HG03342 (cell line): Measurements from ENCODE around the gene TCP10L.
"Not testable (repeated sequence)": the region's sequence is repeated elsewhere in the genome, so short reads cannot be mapped to it uniquely, and the experiment has no call there.

ENCODE experiments used
- ATAC-seq: cut with Tn5 transposase; IDR thresholded peaks from one replicate; pipeline ENCODE4 v1.9.1; 2021; ENCODE audit warnings: mild to moderate bottlenecking, moderate library complexity; ENCODE audit not compliant: unreplicated experiment

TCP10L gene

GRCh38 chr21:32585042-32585710, at the start of gene TCP10L:
Gene TCP10L (minus strand): TSS chr21:32585523. CDS start chr21:32584304, 1,219 bp downstream.
- ATAC-seq, result no peak

- no peak for ATAC-seq
Observed at GRCh38 chr21:32626621-32627196, 41.4 kb upstream of the TCP10L start.

GRCh38 chr21:32618218-32618617, 32.9 kb upstream of the TCP10L start:
- ATAC-seq, result not testable (repeated sequence)

- ATAC-seq, result no peak
Observed at GRCh38 chr21:32613436-32614043, 28.2 kb upstream of the TCP10L start.

GRCh38 chr21:32612999-32613337, 27.6 kb upstream of the TCP10L start:
- peak; percentile 9 for ATAC-seq

GRCh38 chr21:32612075-32612998, 27.0 kb upstream of the TCP10L start, which contains the start of gene CFAP298:
Gene CFAP298 (minus strand): TSS chr21:32612377. CDS start chr21:32612243, 134 bp downstream.
- ATAC-seq, result peak; percentile 93

- peak; percentile 3 for ATAC-seq
Observed at GRCh38 chr21:32611471-32611997, 26.2 kb upstream of the TCP10L start.

- ATAC-seq, result not testable (repeated sequence)
Observed at GRCh38 chr21:32610940-32611339, 25.6 kb upstream of the TCP10L start.

GRCh38 chr21:32608851-32609250, 23.5 kb upstream of the TCP10L start:
- no peak for ATAC-seq

- ATAC-seq, result no peak
Observed at GRCh38 chr21:32605469-32605868, 20.1 kb upstream of the TCP10L start.

GRCh38 chr21:32604464-32604863, 19.1 kb upstream of the TCP10L start:
- ATAC-seq, result no peak

- no peak for ATAC-seq
Observed at GRCh38 chr21:32603131-32603530, 17.8 kb upstream of the TCP10L start.

GRCh38 chr21:32602099-32602498, 16.8 kb upstream of the TCP10L start:
- no peak for ATAC-seq

GRCh38 chr21:32599526-32599925, 14.2 kb upstream of the TCP10L start:
- ATAC-seq, result no peak

GRCh38 chr21:32599091-32599490, 13.8 kb upstream of the TCP10L start:
- ATAC-seq, result no peak

- no peak for ATAC-seq
Observed at GRCh38 chr21:32597205-32597604, 11.9 kb upstream of the TCP10L start.

- no peak for ATAC-seq
Observed at GRCh38 chr21:32595431-32595830, 10.1 kb upstream of the TCP10L start.

- ATAC-seq, result no peak
Observed at GRCh38 chr21:32593690-32594089, 8.4 kb upstream of the TCP10L start.

GRCh38 chr21:32592929-32593502, 7.7 kb upstream of the TCP10L start:
- ATAC-seq, result no peak

- no peak for ATAC-seq
Observed at GRCh38 chr21:32590130-32590529, 4.8 kb upstream of the TCP10L start.

- ATAC-seq, result no peak
Observed at GRCh38 chr21:32587651-32588050, 2.3 kb upstream of the TCP10L start.
